Hepatocyte (in vitro differentiated cells): ENCODE measurements around the gene TMEM92. TPM values are rescaled to one million over a fixed set of nuclear protein-coding genes. Genes with fewer than 3 reads are reported as not detected.

Experiments
- DNase-seq: peaks from one replicate; pipeline ENCODE4 v3.0.0-alpha.2; 2016; ENCODE audit warnings: low spot score
- H2AFZ ChIP-seq: fragments of 200-600 bp; sonication (generic); 2 replicates; pipeline ENCODE4 v1.6.0; 2016; ENCODE audit warnings: antibody characterized with exemption, mild to moderate bottlenecking
- H3K27ac ChIP-seq: fragments of 200-600 bp; sonication (generic); 2 replicates; pipeline ENCODE4 v1.5.1; 2016; ENCODE audit warnings: mild to moderate bottlenecking
- H3K27me3 ChIP-seq: fragments of 200-600 bp; sonication (generic); 2 replicates; pipeline ENCODE4 v1.6.1; 2016
- H3K36me3 ChIP-seq: fragments of 200-600 bp; sonication (generic); replicated peaks from 2 replicates; pipeline ENCODE4 v1.5.1; 2016; ENCODE audit warnings: low read depth; ENCODE audit not compliant: insufficient read depth
- H3K4me1 ChIP-seq: fragments of 200-600 bp; sonication (generic); 2 replicates; pipeline ENCODE4 v1.5.1; 2016; ENCODE audit warnings: mild to moderate bottlenecking, moderate library complexity; ENCODE audit not compliant: insufficient read depth
- H3K4me2 ChIP-seq: fragments of 200-600 bp; sonication (generic); 2 replicates; pipeline ENCODE4 v1.6.0; 2016
- H3K4me3 ChIP-seq: fragments of 200-600 bp; sonication (generic); 2 replicates; pipeline ENCODE4 v1.5.1; 2016; ENCODE audit warnings: mild to moderate bottlenecking
- H3K79me2 ChIP-seq: fragments of 200-600 bp; sonication (generic); 2 replicates; pipeline ENCODE4 v1.6.0; 2017; ENCODE audit warnings: mild to moderate bottlenecking
- H3K9me2 ChIP-seq: fragments of 200-600 bp; sonication (generic); replicated peaks from 2 replicates; pipeline ENCODE4 v1.6.0; 2017; ENCODE audit warnings: mild to moderate bottlenecking; ENCODE audit not compliant: insufficient read depth
- H3K9me3 ChIP-seq: fragments of 200-600 bp; sonication (generic); 2 replicates; pipeline ENCODE4 v1.5.1; 2016; ENCODE audit warnings: low read depth, mild to moderate bottlenecking
- H4K20me1 ChIP-seq: fragments of 200-600 bp; sonication (generic); 2 replicates; pipeline ENCODE4 v1.6.0; 2016; ENCODE audit warnings: mild to moderate bottlenecking; ENCODE audit not compliant: insufficient read depth, poor library complexity, severe bottlenecking
- CTCF ChIP-seq: fragments of 200-600 bp; sonication (generic); IDR thresholded peaks from 2 replicates; pipeline ENCODE4 v1.5.1; 2016; ENCODE audit warnings: antibody characterized with exemption, mild to moderate bottlenecking; ENCODE audit not compliant: poor library complexity
- EZH2 ChIP-seq: fragments of 200-600 bp; sonication (generic); IDR thresholded peaks from 2 replicates; pipeline ENCODE4 v1.6.1; 2016; ENCODE audit warnings: antibody characterized with exemption, mild to moderate bottlenecking, borderline replicate concordance
- EZH2phosphoT487 ChIP-seq: fragments of 200-600 bp; sonication (generic); IDR thresholded peaks from one replicate; pipeline ENCODE4 v1.6.1; 2018; ENCODE audit warnings: antibody characterized with exemption, mild to moderate bottlenecking, low read depth, moderate library complexity; ENCODE audit not compliant: unreplicated experiment, severe bottlenecking
- WGBS: methylation state at CpG from one replicate; pipeline ENCODE4 v1.1.6; 2016; ENCODE audit warnings: low lambda C conversion rate; ENCODE audit errors: missing lambda C conversion rate; 5-methylcytosine and 5-hydroxymethylcytosine counted together
- polyA plus RNA-seq: library from polyadenylated mRNA; unstranded; fragments of >200 nt; fragmentation: Nextera tagmentation; extraction: Ambion mirVana; gene quantifications from 2 replicates; pipeline ENCODE4 v1.2.1, GENCODE V29; 2016
- total RNA-seq: library from RNA; depleted of rRNA; stranded (reverse); fragments of >200 nt; gene quantifications from 2 replicates; pipeline ENCODE4 v1.2.3, GENCODE V29; 2014

The TMEM92 gene
- total and polyA plus RNA-seq, 2 experiments from 2014 or later = 6.9 to 21.7 TPM

GRCh38 chr17:50268026-50268425 lies 6.2 kb upstream of the TMEM92 start:
- H3K4me2 ChIP-seq = peak overlapping the region; percentile 73

GRCh38 chr17:50268743-50269275 lies 5.5 kb upstream of the TMEM92 start:
- H3K4me1 ChIP-seq = peaks cover 89% of the 10 kb centered on the region
- peaks cover 13% of the 10 kb centered on the region for H3K79me2 ChIP-seq

More at GRCh38 chr17:50268026-50268425, 6.2 kb upstream of the TMEM92 start:
- no peak overlapping the region for H2AFZ ChIP-seq
- H3K27me3 ChIP-seq = peaks cover 2% of the 10 kb centered on the region
- H4K20me1 ChIP-seq = no peaks in the 10 kb centered on the region
- no peak overlapping the region for H3K4me3 ChIP-seq
- H3K79me2 ChIP-seq = peaks cover 13% of the 10 kb centered on the region
- no peaks in the 10 kb centered on the region for H3K9me3 ChIP-seq
- TF ChIP-seq CTCF = no peak
- no peak for TF ChIP-seq EZH2
- no peak for TF ChIP-seq EZH2phosphoT487
- peaks cover 91% of the 10 kb centered on the region for H3K4me1 ChIP-seq
- no peaks in the 10 kb centered on the region for H3K9me2 ChIP-seq
- DNase-seq = peak; percentile 3
- no peaks in the 10 kb centered on the region for H3K36me3 ChIP-seq
- WGBS = 59% methylated on average over 5 of the region's 5 CpGs
- H3K27ac ChIP-seq = peak overlapping the region; percentile 99

GRCh38 chr17:50269477-50270434 lies 4.5 kb upstream of the TMEM92 start:
- Histone ChIP-seq H3K79me2 (peaks cover 13% of the 10 kb centered on the region), H3K4me1 (peaks cover 81% of the 10 kb centered on the region), H3K27me3 (no peaks in the 10 kb centered on the region), H3K9me3 (no peaks in the 10 kb centered on the region), H3K4me3 (no peak overlapping the region), H3K36me3 (no peaks in the 10 kb centered on the region), H4K20me1 (no peaks in the 10 kb centered on the region), H3K27ac (peak overlapping the region; percentile 99), H3K4me2 (peak overlapping the region; percentile 64), H2AFZ (no peak overlapping the region), H3K9me2 (no peaks in the 10 kb centered on the region)
- WGBS = 74% methylated on average over 14 of the region's 16 CpGs
- peak; percentile 86 for DNase-seq
- no peak for TF ChIP-seq EZH2phosphoT487
- peak; percentile 80 for TF ChIP-seq CTCF

More at GRCh38 chr17:50268743-50269275, 5.5 kb upstream of the TMEM92 start:
- H3K4me2 ChIP-seq = peak overlapping the region; percentile 46
- H3K4me3 ChIP-seq = no peak overlapping the region
- no peak overlapping the region for H2AFZ ChIP-seq
- TF ChIP-seq EZH2phosphoT487 (no peak), EZH2 (no peak), CTCF (no peak)
- H4K20me1 ChIP-seq = no peaks in the 10 kb centered on the region
- H3K36me3 ChIP-seq = no peaks in the 10 kb centered on the region
- H3K9me2 ChIP-seq = no peaks in the 10 kb centered on the region
- peak; percentile 23 for DNase-seq
- peaks cover 2% of the 10 kb centered on the region for H3K27me3 ChIP-seq
- H3K27ac ChIP-seq = peak overlapping the region; percentile 99
- H3K9me3 ChIP-seq = no peaks in the 10 kb centered on the region
- WGBS = 64% methylated on average over 7 of the region's 7 CpGs
